Left cardiac atrium (tissue), 4 donors: Measurements from ENCODE around the gene OR2T4. TPM values are rescaled to one million over a fixed set of nuclear protein-coding genes. Genes with fewer than 3 reads are reported as not detected.

ENCODE experiments used
- ATAC-seq, 2 donors: fragments of 200-7000 bp; cut with Tn5 transposase; one replicate each; pipeline ENCODE4 v1.9.1; 2020; ENCODE audit warnings: mild to moderate bottlenecking in 2 of 2, moderate library complexity in 2 of 2
- DNase-seq: peaks from one replicate; pipeline ENCODE4 v3.0.0-alpha.2; 2020
- intact Hi-C, 2 donors: fragments of 100-400 bp; cut with DNase I; formaldehyde crosslinking; loops; one replicate each; pipeline versions ENCODE4 v1.14.1 to v1.15.1; 2022 to 2023
- long read RNA-seq: library from polyadenylated mRNA; unstranded; transcript quantifications from one replicate; pipeline ENCODE4 v2.0.0, GENCODE V29; 2021
- total RNA-seq, 2 donors: library from RNA; stranded (reverse); fragmentation: NEBNext Ultra II Directional; extraction: Animal tissue kit (Norgen Biotek cat#: 25700); gene quantifications; one replicate each; pipeline ENCODE4 v1.2.1, GENCODE V29; 2021
- donor health status: DM: no; HTN: yes; CAD: no.
- donor health status: DM: no; HTN: yes; CAD: no; lungs with severe emphysema.
- donor health status: DM: yes; HTN: yes; CAD: no.
- donor health status: Dilated cardiomyopathy.

Gene OR2T4
- not detected for total RNA-seq
- long read RNA-seq, result 0 reads

- DNase-seq (no peak), ATAC-seq (no peak)
- intact Hi-C loops, result no loop called here
Measured at GRCh38 chr1:248361121-248361715, at the start of gene OR2T4. TSS of gene OR2T4 (plus strand) at chr1:248361665. CDS start at chr1:248361665, 0 bp downstream.

DNA sequence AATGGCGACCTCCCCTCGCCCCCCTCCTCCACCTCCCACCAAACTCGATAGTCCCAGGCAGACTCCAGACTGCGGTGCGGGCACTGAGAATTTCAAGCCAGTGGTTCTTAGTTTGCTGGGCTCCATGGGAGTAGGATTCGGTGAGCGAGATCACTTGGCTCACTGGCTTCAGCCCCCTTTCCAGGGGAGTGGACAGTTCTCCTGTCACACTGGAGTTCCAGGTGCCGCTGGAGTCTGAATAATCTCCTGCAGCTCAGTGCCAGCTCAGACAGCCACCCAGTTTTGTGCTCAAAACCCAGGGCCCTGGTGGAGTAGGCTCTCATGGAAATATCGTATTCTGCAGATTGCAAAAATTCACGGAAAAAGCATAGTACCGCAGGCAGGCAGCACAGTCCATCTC, 44.7 kb upstream of the OR2T4 start:
- ATAC-seq (no peak), DNase-seq (no peak)
- intact Hi-C loops, result no loop called here

DNA sequence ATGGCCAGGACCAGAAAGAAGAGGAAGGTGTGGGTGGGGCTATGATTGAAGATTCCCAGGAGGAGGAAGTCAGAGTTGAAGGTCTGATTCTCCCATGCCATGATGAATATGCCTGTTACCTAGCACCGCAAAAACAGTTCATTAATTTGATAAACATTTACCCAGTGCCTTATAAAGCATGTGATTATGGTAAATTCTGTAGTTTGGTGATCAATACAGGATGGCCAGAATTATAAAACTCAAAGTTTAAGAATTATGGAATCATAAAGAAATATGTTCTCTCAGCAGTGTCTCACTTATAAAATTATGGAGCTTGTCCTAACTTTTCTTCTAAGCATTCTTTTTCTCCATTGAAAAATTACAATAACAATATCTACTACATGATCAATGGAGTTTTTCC, 37.0 kb upstream of the OR2T4 start, which contains the start of gene OR2M7:
OR2M7 (minus strand) TSS at position 101 of the 400 bp plus-strand sequence; CDS start at position 101, 0 bp downstream.
- intact Hi-C loops, result no loop called here
- DNase-seq (no peak), ATAC-seq (no peak)

DNA sequence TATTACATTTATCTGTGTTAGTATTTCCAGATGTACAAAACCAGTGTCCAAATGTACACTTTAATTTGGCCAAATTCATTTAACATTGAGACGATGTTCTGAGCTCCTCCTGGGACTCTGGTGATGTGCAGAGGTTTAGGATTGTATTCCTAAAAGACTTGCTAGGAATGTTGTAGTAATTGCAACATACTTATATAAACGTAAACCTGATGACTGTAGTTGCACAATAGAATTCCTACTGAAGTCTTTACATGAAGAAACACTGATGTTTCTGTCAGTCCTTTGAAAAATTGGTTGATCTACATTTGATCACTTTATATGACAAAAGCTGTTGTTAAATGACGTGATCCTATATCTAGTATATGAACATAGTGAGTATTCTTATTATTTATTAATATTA, 18.0 kb upstream of the OR2T4 start:
- DNase-seq, result no peak
- intact Hi-C loops, result no loop called here

DNA sequence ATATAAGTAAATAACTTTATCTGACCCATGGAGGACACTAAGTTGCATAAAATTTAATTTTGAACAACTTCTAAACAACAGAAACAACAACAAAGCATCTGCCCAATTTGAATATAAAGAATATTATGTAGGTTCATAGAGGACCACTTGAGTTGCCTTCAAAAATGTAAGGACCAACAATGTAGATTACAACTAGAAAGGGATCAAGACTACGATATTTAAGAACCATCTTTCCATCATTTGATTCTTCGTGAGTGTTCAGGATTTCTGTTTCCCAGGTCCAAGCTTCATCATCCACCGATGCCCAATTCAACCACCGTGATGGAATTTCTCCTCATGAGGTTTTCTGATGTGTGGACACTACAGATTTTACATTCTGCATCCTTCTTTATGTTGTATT, 13.0 kb upstream of the OR2T4 start, which contains the start of gene OR14C36:
OR14C36 (plus strand) TSS at position 301 of the 400 bp plus-strand sequence; CDS start at position 301, 0 bp downstream.
- no peak for ATAC-seq
- intact Hi-C loops, result no loop called here
- no peak for DNase-seq

More for the DNA sequence above, 18.0 kb upstream of the OR2T4 start:
- no peak for ATAC-seq

- ATAC-seq (no peak), DNase-seq (no peak)
- intact Hi-C loops, result no loop called here
Measured at GRCh38 chr1:248359415-248359814, 2.0 kb upstream of the OR2T4 start.

DNA sequence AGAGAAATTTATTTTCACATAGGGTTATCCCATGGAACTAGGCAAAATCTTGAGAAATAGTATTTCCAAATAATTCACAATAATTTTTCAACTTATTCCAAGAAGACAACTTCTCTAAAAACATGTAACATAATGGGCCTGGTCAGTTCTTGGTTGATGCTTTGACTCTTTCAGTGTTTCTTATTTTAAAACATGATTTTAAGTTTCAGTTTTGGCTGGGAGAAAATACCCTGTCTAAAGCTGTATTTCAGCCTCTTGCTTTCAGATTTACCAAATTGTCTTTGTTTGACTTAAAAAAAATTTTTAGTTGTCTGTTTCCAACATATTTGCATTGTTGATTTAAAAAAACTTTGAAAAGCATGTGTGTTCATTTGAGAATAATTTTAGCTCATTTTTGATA, 5.1 kb downstream of the OR2T4 start:
- no peak for ATAC-seq
- intact Hi-C loops, result no loop called here
- DNase-seq, result no peak

DNA sequence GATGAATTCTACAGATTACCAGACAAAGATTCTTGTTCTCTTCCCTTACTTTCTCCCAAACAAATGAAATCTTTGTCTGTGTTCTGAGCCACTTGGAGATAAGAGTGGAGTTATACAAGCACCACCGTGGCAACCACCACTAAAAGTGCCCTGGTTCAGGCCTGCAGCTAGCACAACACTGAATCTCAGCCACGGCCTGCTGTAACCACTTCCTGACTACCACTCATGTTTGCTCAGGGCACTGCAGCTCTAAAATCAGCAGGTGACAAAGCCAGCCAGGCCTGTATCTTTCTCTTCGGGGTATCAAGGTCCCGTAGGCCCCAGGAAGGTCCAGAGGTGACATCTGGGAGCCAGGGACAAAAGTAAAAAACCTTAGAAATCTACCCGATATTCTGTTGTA, 10.9 kb downstream of the OR2T4 start:
- intact Hi-C loops, result no loop called here
- no peak for DNase-seq

DNA sequence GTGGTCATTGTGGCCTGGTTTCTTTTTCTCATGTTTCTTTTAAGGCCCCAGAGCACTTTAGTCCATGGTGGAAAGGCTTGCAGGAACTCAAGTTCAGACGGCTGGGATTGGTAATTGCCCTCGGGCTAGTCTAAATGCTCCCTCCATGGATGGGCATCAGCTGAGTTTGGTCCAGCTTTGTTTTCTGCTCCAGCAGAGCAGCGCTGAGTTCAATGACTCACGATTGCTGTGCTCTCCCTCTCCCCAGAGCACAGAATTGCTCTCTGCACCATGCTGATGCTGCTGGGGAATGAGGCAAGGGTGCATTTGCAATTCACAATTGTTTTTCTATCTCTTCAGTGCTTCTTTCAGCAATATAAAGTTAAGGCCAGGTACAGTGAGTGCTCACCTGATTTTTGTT, 12.3 kb downstream of the OR2T4 start:
- DNase-seq, result no peak
- ATAC-seq, result no peak
- intact Hi-C loops, result no loop called here

More for the DNA sequence above, 10.9 kb downstream of the OR2T4 start:
- ATAC-seq, result no peak

DNA sequence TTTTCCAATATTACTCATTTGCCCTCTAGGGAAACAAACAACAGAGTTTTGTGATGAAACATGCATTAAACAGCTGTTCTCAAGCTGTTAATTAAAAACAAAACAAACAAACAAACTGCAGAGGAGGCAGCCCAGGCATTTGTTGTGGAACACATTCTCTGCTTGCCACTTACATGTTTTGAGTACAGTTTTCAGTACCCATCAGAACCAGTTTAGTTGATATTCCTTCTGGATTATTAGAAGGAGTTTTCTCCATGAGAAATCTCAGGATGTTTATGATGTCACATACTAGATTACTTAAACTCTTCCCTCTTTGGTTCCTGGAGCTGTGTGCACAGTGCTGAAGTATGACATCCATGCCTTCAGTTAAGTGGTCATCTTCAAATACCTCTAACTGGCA, 14.0 kb downstream of the OR2T4 start, which contains the start of gene OR2T6:
OR2T6 (plus strand) TSS at position 301 of the 400 bp plus-strand sequence. CDS start 11,863 bp downstream, outside the sequence.
- intact Hi-C loops, result no loop called here
- DNase-seq, result no peak
- ATAC-seq, result no peak

DNA sequence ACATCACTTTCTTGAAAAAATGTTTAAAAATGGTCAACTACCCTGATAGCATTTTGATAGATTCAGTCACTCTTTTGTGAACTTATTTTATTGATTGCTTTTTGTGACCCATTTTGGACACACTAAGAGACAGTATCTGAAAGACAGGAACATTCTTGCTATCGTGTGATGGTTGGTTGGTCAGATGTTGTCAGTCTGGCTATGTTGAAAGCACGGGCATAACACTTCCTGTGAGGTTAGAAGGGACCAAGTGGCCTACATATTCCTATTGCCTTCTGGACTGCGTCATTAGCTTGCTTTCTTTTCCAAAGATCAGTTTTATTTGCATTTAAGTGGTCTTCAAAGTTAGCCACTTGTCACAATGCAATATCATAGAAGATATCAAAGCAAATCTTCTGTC, 15.5 kb downstream of the OR2T4 start:
- no peak for ATAC-seq
- intact Hi-C loops, result no loop called here
- DNase-seq, result no peak

DNA sequence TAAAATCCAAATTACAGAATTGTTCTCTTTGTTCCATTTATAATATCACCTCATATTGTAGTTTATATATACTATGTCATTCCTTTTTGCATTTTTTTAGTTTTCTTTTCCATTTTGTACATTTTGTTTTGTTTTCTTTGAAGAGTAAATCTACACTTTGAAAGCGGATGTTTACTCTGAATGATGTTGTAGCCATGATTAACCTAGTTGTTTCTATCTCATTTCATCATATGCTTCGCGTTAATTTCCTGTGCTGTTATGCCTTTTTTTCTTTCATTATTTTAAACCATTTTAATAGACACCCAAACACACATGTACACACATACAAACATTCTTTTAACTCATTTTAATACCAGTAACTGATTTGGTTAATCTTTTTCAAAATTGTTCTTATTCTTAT, 19.4 kb downstream of the OR2T4 start:
- intact Hi-C loops, result no loop called here
- ATAC-seq (no peak), DNase-seq (no peak)

DNA sequence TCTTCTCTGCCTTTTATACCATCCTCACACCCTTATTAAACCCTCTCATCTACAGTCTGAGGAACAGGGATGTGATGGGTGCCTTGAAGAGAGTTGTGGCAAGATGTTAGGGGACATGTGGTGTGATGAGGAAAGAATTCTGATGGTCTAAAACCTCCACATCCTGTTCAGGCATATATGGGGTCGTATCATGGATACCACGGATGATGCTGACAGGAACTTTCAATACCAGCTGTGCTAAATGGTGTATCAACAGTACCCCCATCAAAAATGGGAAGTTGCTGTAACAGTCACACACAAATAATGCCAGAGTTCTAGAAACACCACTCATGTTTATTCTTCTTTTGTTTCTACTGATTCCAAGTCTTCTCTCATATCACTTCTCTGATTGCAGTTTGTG, 27.0 kb downstream of the OR2T4 start:
- intact Hi-C loops, result no loop called here
- DNase-seq (no peak), ATAC-seq (no peak)

DNA sequence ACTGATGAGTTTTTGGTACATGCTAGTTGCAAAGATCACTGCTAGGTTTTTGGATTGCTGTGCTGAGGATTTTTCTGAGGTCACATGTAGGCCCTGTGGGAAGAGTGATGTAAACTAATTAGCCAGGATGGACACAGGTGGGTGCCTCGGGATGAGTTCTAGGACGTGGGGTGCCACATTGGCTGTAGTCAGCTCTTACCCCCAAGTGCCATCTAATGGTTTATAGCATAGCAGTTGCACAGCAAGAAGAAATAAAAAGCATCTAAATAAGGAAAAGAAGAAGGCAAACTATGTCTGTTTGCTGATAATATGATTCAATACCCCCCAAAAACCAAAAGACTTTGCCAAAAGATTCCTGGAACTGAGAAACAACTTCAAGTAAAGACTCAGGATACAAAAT, 31.6 kb downstream of the OR2T4 start:
- ATAC-seq, result no peak
- intact Hi-C loops, result no loop called here
- no peak for DNase-seq

DNA sequence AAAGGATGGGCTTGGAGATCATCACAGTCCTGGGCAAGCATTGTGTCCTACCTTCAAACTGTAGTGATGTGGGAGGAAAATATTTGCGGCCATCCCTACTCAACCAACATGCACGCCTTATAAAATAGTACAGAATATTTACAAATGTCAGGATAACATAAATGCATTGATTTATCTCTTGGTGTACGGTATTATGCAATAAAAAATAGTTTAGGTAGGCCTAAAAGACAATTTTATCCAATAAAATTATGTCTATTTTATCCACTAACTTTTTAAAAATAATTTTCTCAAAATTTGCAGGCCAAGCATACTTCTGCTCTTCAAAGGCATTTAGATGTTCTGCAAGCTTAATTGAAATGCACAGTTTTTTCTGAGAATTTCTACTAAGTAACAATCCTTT, 41.3 kb downstream of the OR2T4 start, which contains the start of gene OR2T1:
OR2T1 (plus strand) TSS at position 301 of the 400 bp plus-strand sequence. CDS start 3,100 bp downstream, outside the sequence.
- ATAC-seq (no peak), DNase-seq (no peak)
- intact Hi-C loops, result no loop called here

GRCh38 chr1:248404024-248404423, 42.6 kb downstream of the OR2T4 start:
- no peak for DNase-seq
- ATAC-seq, result no peak
- intact Hi-C loops, result no loop called here

DNA sequence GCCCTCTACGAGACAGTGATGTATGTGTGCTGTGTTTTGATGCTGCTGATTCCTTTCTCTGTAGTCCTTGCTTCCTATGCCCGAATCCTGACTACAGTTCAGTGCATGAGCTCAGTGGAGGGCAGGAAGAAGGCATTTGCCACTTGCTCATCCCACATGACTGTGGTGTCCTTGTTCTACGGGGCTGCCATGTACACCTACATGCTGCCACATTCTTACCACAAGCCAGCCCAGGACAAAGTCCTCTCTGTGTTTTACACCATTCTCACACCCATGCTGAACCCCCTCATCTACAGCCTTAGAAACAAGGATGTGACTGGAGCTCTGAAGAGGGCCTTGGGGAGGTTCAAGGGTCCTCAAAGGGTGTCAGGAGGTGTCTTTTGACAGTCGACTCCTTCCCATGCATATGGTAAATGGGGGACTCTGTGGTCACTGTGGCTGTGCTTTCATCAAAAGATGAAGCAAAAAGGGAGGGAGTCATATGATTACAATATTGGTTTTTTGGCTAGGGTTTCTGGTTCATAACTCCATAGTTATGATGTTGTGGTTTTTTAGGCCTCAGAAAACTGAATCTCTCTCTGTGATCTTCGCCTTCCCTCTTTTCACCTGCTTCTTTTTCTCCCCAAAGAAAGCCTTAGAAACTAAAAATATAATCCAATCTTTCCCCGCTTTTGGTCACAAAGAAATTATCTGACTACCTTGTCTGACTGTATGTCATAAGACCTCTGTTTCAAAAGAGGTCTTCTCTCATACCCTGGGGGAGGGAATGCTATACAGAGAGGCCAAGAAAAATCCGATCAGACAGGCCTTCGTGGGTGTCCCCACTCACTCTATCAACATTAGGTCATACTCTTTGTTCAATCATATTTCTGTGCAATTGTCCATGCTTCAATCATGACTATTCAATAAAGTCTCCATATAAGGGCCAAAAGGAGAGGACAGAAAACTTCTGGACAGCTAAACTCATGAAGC, 45.5 kb downstream of the OR2T4 start:
- no peak for DNase-seq
- no peak for ATAC-seq
- intact Hi-C loops, result no loop called here
